Heart left ventricle (tissue), 16 donors: Measurements from ENCODE around the gene SPTSSA. TPM values are rescaled to one million over a fixed set of nuclear protein-coding genes. Genes with fewer than 3 reads are reported as not detected.

Experiments
- ATAC-seq, 4 donors: fragments of 200-7000 bp; cut with Tn5 transposase; one replicate each; pipeline ENCODE4 v1.9.1; 2020 to 2022; ENCODE audit warnings: moderate library complexity in 4 of 4, mild to moderate bottlenecking in 3 of 4, moderate number of reproducible peaks in 1 of 4
- DNase-seq, 5 donors: peaks; one replicate each; pipeline ENCODE4 v3.0.0-alpha.2; 2020
- H3K27ac ChIP-seq, 12 donors: fragments of 200-600 bp; sonication (generic) in 4 of 12; one replicate each; pipeline versions ENCODE4 v1.5.0 to v1.8.0; 2016 to 2022; ENCODE audit warnings: mild to moderate bottlenecking in 2 of 12
- H3K27me3 ChIP-seq, 9 donors: fragments of 200-600 bp; sonication (generic) in 2 of 9; one replicate each; pipeline versions ENCODE4 v1.5.1 to v1.8.0; 2016 to 2022; ENCODE audit warnings: mild to moderate bottlenecking in 3 of 9
- H3K36me3 ChIP-seq, 9 donors: fragments of 200-600 bp; sonication (generic) in 2 of 9; one replicate each; pipeline versions ENCODE4 v1.5.0 to v1.8.0; 2018 to 2022; ENCODE audit warnings: mild to moderate bottlenecking in 2 of 9
- H3K4me1 ChIP-seq, 12 donors: fragments of 200-600 bp; sonication (generic) in 4 of 12; one replicate each; pipeline versions ENCODE4 v1.5.0 to v1.8.0; 2016 to 2022; ENCODE audit warnings: mild to moderate bottlenecking in 3 of 12
- H3K4me3 ChIP-seq, 12 donors: fragments of 200-600 bp; sonication (generic) in 4 of 12; one replicate each; pipeline versions ENCODE4 v1.5.0 to v1.8.0; 2017 to 2022; ENCODE audit warnings: mild to moderate bottlenecking in 9 of 12, moderate library complexity in 4 of 12
- H3K9me3 ChIP-seq, 12 donors: fragments of 200-600 bp; sonication (generic) in 4 of 12; one replicate each; pipeline versions ENCODE4 v1.5.0 to v1.8.0; 2016 to 2022; ENCODE audit warnings: mild to moderate bottlenecking in 1 of 12
- POLR2A ChIP-seq, 2 donors: fragments of 450-650 bp; IDR thresholded peaks; one replicate each; pipeline ENCODE4 v1.6.1; 2017; ENCODE audit warnings: antibody characterized with exemption in 2 of 2, mild to moderate bottlenecking in 2 of 2, moderate library complexity in 2 of 2
- WGBS, 4 donors: extraction: QIAGEN DNeasy Blood & Tissue Kit in 2 of 4; methylation state at CpG; one replicate each; pipeline versions ENCODE4 v1.1.5 to v1.1.7; 2013 to 2018; 5-methylcytosine and 5-hydroxymethylcytosine counted together
- intact Hi-C, 10 donors: fragments of 100-400 bp; cut with DNase I; formaldehyde crosslinking; loops; one replicate each; pipeline versions ENCODE4 v1.11.1 to v1.14.2; 2022
- polyA plus RNA-seq, 2 donors: library from polyadenylated mRNA; stranded (reverse); fragments of 200-250 nt; gene quantifications; one replicate each; pipeline ENCODE4 v1.2.3, GENCODE V29; 2013
- total RNA-seq, 9 donors: library from RNA; depleted of rRNA in 2 of 9; stranded (reverse); fragments of >200 nt in 2 of 9; fragmentation: NEBNext Ultra II Directional in 3 of 9; extraction: Animal tissue kit (Norgen Biotek cat#: 25700) in 3 of 9; gene quantifications; one replicate each; pipeline versions ENCODE4 v1.1.0 to v1.2.4, GENCODE V29; 2016 to 2023
- TF ChIP-seq, protein P1 (sequence below), 12 donors: fragments of 200-600 bp; sonication (generic) in 4 of 12; IDR thresholded peaks; one replicate each; pipeline versions ENCODE4 v1.5.0 to v1.8.0; 2018 to 2022; ENCODE audit warnings: antibody characterized with exemption in 12 of 12, mild to moderate bottlenecking in 5 of 12
- donor health status: ischemic (EF 13 %, LVEDD 7.1; RV severe dilation, severe dysfunction).
- donor health status: healthy with polysubstance abuse.
- donor health status: DM: no; HTN: yes; CAD: no.
- donor health status: DM: no; HTN: no; CAD: no.
- donor health status: ischemic (EF 25% LVEDD 6.9; RV normal size, moderate dysfunction).
- donor health status: ischemic (EF 25% LVEDD 5.7; RV mildly dilated, moderate dysfunction).
- donor health status: healthy.
- donor health status: DM: yes; HTN: yes; CAD: no.
- donor health status: ischemic (EF 35%, LVEDD 5.7; RV mildly dilated, moderate dysfunction).
- donor health status: nonischemic (EF 11% LVEDD 7.7; RV severe dilation, severe dysfunction).
- donor health status: DM: yes; HTN: yes; CAD: no.
- donor health status: PGD.
- donor health status: ischemic (EF 29% LVEDD 5.4; RV normal size, mild dysfunction).
- donor health status: nonischemic (EF 23%, LVEDD 6.1; RV moderate dilation, normal function).

The SPTSSA gene
- total and polyA plus RNA-seq, 11 donors: 8.3 to 24.9 (median 12.5) TPM

DNA sequence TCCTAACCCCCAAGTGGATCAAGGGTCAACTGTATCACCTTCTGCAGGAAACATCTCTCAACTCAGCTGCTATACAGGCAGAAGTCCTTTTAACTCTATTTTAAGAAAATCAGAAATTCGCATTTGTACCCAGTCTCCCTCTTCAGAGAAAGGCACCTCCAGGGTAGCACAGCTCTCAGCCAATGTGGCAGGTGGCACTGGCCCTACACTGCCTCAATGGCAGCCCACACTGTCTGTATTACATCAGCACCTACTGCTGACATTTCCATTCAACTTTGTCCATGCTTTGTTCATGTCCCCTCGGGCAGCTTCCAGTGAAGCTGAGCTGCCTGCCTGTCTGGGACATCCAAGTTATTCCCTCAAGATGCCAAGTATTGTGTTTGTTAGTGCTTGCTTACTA is 8.8 kb downstream of the SPTSSA start:
- Histone ChIP-seq H3K4me3 (no peak overlapping the region), H3K4me1 (no peaks in the 10 kb centered on the region), H3K36me3 (peaks cover 0 to 61% (median 27%) of the 10 kb centered on the region in 9 donors), H3K27ac (no peak overlapping the region), H3K27me3 (no peaks in the 10 kb centered on the region), H3K9me3 (no peaks in the 10 kb centered on the region)
- peak in 2 of 4 donors; percentile 53 to 60 for ATAC-seq
- DNase-seq: no peak
- intact Hi-C loops: no loop called here
- WGBS, 4 donors: 37 to 62% (median 58%) methylated on average over 2 of the region's 2 CpGs
- no peak for TF ChIP-seq POLR2A (IDR thresholded peaks at IDR 0.05)
- TF ChIP-seq, protein P1, sequence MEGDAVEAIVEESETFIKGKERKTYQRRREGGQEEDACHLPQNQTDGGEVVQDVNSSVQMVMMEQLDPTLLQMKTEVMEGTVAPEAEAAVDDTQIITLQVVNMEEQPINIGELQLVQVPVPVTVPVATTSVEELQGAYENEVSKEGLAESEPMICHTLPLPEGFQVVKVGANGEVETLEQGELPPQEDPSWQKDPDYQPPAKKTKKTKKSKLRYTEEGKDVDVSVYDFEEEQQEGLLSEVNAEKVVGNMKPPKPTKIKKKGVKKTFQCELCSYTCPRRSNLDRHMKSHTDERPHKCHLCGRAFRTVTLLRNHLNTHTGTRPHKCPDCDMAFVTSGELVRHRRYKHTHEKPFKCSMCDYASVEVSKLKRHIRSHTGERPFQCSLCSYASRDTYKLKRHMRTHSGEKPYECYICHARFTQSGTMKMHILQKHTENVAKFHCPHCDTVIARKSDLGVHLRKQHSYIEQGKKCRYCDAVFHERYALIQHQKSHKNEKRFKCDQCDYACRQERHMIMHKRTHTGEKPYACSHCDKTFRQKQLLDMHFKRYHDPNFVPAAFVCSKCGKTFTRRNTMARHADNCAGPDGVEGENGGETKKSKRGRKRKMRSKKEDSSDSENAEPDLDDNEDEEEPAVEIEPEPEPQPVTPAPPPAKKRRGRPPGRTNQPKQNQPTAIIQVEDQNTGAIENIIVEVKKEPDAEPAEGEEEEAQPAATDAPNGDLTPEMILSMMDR (IDR thresholded peaks at IDR 0.05): no peak

DNA sequence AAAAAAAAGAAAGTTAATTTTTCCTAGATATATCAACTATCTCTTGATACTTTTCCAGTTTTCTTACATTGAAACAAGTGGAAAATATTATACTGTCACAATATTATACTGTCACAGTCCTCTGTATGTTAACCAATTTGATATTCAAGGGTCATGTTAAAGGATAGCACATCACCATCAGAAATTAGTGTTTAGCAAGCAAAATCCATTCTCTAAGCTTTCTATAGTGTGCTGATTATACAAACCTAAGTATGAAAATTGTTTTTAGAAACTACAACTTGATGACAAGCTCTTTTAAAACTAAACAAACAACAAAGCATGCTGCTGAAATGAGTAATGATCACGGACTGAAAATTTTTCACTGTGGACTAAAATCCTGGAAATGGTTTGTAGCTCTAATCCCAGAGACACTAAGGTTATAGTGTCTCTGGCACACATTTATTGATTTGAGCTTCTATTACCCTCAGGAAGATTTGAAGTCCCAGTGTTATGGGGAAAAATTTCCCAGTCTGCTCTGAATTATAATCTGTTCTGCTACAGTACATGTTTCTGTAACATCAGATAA is 9.7 kb downstream of the SPTSSA start:
- Histone ChIP-seq H3K27me3 (no peaks in the 10 kb centered on the region), H3K27ac (no peak overlapping the region), H3K36me3 (peaks cover 0 to 61% (median 27%) of the 10 kb centered on the region in 9 donors), H3K9me3 (no peaks in the 10 kb centered on the region), H3K4me3 (no peak overlapping the region), H3K4me1 (no peaks in the 10 kb centered on the region)
- ATAC-seq: no peak
- intact Hi-C loops: no loop called here
- no peak for DNase-seq
- TF ChIP-seq, protein P1 (IDR thresholded peaks at IDR 0.05): no peak
- no peak for TF ChIP-seq POLR2A (IDR thresholded peaks at IDR 0.05)
- WGBS, 4 donors: 64 to 84% (median 76%) methylated on average over 1 of the region's 1 CpG

DNA sequence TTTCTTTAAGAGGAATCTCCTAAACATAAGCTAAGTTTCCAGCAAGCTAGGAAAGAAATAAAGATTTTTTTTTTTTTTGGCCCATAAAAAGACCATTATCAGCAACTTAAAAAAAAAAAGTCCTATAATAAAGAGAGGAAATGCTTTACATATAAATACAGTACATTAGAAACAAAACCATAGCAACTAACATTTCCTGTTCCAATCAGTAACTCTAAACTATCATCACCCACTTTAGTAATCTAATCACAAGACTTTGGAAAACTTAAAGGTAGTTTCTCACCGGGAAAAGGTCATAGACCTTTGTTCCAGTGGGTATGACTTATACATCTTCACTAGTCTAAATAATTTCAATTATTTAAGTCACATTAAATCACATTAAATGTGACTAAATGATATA is 11.1 kb downstream of the SPTSSA start:
- ATAC-seq (no peak), DNase-seq (no peak)
- TF ChIP-seq, protein P1 (IDR thresholded peaks at IDR 0.05): no peak
- TF ChIP-seq POLR2A (IDR thresholded peaks at IDR 0.05): no peak
- Histone ChIP-seq H3K4me3 (no peak overlapping the region), H3K4me1 (no peaks in the 10 kb centered on the region), H3K36me3 (peaks cover 0 to 51% (median 20%) of the 10 kb centered on the region in 9 donors), H3K27ac (no peak overlapping the region), H3K9me3 (no peaks in the 10 kb centered on the region), H3K27me3 (no peaks in the 10 kb centered on the region)
- WGBS, 4 donors: 2 to 14% (median 9%) methylated on average over 1 of the region's 1 CpG
- intact Hi-C loops: no loop called here

DNA sequence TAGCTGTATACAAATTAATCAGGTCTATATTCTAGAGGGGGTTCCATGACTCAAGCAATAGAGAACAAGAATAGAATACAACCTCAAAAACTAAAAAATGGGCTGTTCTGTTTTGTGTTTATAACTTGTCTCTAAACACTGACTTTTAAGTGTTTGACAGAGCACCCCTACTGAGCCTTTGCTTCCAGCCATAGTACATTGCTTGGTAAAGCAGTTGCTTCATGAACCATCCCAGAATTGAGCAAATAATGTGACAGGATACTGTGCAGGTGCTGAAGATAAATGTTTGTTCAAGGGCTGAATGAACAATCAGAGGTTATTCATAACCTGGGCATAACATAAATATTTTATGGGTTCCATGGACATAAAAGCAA is 11.5 kb downstream of the SPTSSA start:
- Histone ChIP-seq H3K27ac (no peak overlapping the region), H3K27me3 (no peaks in the 10 kb centered on the region), H3K36me3 (peaks cover 0 to 47% (median 16%) of the 10 kb centered on the region in 9 donors), H3K4me3 (no peak overlapping the region), H3K9me3 (no peaks in the 10 kb centered on the region), H3K4me1 (no peaks in the 10 kb centered on the region)
- no peak for TF ChIP-seq POLR2A (IDR thresholded peaks at IDR 0.05)
- TF ChIP-seq, protein P1 (IDR thresholded peaks at IDR 0.05): no peak
- DNase-seq: no peak
- ATAC-seq: no peak
- intact Hi-C loops: no loop called here
